ENCODE measurements around the gene MACROD2.

The MACROD2 gene

GRCh38 chr20:14830899-14831298, 835.6 kb downstream of the MACROD2 start:
- DNase-seq (ENCODE audit: extremely low read depth in 1 of 2, low read depth in 1 of 2) = no peak

DNA sequence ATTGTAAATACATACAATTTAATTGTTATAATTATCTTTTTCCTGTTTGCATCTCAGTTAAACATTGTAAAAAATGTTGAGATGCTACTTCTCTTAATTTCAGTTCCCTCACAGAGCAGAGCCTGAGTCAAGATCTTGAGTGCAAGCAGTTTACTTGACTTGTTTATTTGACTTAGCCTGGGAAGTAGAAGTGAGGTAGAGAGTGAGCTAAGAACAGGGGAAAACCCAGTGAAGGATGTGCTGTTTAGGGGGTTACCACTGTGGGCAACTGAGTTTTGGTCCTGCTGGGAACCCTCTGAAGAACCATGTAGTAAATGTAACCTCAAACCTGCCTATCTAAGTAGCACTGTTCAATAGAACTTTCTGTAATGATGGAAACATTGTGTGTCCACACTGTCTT, 837.3 kb downstream of the MACROD2 start:
- no peak for DNase-seq (ENCODE audit: extremely low read depth in 1 of 2, low read depth in 1 of 2)

DNA sequence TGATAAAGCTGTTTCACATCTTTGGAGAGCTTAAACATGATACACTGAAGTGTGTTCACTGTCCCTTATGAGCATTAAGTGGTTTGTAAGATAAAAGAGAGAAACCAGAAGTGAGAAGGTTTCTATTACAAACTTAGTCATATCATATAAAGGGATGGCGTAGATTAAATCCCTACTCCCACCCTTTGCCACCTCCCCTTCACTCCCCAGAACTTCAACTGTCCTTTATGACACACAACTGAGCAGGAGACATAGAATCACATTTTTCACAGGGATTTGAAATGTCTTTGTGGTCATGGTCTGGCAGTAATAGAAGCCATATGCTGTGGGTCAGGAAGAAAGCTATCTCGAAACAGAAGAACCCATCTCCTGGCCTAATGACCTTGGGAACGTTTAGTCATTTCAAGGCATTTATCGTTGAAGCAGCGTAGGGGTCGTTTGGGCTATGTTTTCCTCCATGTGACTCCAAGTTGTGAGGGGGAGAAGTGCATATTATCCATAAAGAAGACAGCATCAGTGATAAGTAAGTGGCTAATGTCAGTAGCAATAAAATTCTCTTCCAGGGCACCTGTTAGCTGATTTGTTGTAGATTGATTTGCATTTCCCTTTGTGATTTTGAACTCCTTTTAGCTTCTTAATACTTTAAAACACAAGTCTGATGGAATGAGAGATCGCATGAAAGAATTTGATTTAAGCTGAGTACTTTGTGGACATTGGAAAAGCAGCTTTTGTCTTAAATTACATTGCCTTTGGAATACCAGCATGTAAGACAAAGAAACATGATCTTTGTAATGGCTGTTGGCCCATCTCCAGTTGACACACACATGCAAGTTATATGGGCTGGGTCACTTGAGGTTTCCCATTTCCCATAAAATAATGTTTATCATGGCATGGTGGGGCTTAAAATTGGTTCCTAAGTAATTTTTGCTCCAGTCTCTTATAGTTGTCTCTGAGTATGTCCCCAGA, 843.6 kb downstream of the MACROD2 start:
- DNase-seq (ENCODE audit: extremely low read depth in 1 of 2, low read depth in 1 of 2) = no peak

- DNase-seq (ENCODE audit: extremely low read depth in 1 of 2, low read depth in 1 of 2) = no peak
Observed at GRCh38 chr20:14845199-14846160, 850.2 kb downstream of the MACROD2 start.

DNA sequence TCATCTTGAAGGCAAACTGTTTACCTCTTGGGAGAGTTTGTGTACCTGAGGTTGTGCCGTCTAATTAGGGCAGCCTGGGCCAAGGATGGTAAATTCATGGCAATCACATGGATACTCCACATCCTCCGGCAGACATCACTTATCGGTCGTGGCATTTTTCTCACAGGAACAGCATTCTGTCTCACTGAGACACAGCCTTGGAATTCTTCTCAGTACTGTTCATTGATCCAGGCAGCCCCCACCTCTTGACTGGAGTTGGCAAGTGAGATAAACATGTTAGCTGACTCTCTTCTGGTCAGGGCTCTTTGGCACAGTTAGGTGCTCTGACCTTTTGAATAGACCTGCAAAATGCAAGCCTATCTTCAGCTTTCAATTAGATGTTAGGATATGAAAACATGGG, 853.5 kb downstream of the MACROD2 start:
- no peak for DNase-seq (ENCODE audit: extremely low read depth in 1 of 2, low read depth in 1 of 2)

- no peak for DNase-seq (ENCODE audit: extremely low read depth in 1 of 2, low read depth in 1 of 2)
Observed at GRCh38 chr20:14853079-14853478, 857.8 kb downstream of the MACROD2 start.

GRCh38 chr20:14855171-14855570, 859.9 kb downstream of the MACROD2 start:
- DNase-seq (ENCODE audit: extremely low read depth in 1 of 2, low read depth in 1 of 2) = no peak

DNA sequence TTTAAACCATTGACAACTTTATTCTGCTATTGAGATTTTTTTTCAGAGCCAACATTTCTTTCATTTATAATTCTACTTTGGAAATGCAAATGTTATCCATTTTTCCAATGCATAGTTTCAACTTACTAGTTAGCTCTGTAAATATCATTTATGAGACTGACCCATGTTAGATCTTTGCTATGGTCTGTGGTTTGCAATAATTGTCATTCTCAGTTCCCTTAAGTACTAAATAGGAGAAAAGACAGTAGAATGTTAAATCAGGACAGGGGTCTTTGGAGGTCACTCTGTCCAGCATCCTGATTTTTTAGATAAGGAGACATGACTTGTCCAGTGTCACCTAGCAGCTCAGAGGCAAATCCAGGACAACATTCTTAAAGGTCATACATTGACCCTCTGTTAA, 864.3 kb downstream of the MACROD2 start:
- DNase-seq (ENCODE audit: extremely low read depth in 1 of 2, low read depth in 1 of 2) = no peak

DNA sequence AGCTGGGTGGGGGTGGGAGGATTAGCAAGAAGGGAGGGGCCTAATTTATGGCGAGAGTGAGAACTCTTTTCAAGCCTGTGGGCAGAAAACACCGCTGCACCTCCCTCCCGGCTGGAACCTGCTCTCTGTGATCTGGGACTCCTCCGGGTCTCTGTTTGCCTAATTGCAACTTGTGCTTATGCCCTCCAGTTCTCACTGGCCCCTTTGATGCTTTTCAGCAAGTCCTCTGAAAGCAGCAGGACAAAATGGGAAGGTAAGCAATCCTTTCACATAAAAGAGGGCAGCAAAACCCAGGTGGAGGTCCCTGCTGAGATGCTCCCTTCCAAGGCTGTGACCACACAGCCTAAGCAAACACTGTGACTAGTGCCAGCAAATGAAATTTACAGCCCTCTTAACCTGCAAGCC, 865.1 kb downstream of the MACROD2 start:
- DNase-seq (ENCODE audit: extremely low read depth in 1 of 2, low read depth in 1 of 2) = no peak

DNA sequence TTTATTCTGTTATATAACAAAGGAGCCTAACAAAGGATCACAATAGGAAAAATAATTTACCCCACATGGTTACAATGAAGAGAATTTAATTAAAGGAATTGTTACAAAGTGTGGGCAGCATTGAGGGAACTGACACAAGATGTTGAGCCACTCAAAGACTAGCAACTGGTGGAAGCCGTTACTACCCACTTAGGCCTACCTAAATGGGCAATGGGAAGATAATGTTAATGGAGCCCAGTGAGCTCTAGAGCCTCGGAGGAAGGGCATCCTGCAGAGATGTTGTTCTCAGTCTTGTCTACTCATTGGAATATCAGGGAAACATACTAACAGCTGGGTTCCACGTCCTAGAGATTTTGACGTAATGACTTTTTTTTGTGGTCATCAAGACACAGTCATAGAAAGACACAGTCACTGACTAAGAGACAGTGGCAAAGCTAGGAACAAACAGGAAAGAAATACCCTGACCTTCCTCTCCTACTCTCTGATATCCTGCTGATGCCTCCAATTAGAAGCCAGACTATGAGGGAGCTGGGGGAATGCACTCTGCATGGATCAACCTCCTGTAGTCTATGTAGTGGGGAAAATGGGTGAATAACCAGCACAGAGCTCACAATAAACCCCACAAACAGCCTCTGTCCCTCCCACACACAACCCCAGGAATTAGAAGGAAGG, 865.8 kb downstream of the MACROD2 start:
- DNase-seq (ENCODE audit: extremely low read depth in 1 of 2, low read depth in 1 of 2) = no peak

DNA sequence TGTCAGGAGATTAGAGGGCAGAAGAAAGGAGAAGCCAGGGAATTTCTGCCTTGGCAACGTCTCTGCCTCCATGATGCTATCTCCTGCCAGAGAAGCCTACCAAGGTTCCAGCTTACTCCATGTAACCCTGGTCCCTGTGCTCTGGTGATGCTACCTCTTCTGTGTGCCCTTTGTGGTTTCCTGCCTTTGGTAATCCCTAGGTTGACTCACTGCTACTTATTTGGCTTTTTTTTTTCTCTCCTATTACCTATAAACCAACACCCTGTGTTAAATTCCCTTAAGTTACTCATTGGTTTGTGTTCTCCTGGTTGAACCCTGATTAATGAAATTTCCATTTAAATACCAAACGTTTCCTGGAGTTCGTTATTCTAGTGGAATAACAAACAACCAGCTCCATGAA, 869.9 kb downstream of the MACROD2 start:
- no peak for DNase-seq (ENCODE audit: extremely low read depth in 1 of 2, low read depth in 1 of 2)

DNA sequence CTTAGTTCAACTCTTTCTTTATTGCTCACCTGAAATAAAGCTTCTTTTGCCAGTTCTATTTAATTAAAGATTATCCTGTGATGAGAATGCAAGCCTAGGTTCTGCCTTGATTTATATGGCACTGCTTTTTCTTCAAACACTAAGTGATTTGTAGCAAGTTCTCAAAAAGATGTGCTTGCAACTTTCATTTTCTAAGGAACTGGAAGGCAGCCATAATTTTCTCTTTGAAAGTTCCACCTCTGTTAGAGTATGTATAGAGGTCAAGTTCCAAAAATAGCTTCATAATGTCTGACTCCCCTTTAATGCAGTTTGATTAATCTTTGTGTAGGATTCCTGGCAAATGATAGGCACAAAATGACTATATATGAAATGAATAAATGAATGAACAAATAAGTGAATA, 870.4 kb downstream of the MACROD2 start:
- DNase-seq (ENCODE audit: extremely low read depth in 1 of 2, low read depth in 1 of 2) = no peak

DNA sequence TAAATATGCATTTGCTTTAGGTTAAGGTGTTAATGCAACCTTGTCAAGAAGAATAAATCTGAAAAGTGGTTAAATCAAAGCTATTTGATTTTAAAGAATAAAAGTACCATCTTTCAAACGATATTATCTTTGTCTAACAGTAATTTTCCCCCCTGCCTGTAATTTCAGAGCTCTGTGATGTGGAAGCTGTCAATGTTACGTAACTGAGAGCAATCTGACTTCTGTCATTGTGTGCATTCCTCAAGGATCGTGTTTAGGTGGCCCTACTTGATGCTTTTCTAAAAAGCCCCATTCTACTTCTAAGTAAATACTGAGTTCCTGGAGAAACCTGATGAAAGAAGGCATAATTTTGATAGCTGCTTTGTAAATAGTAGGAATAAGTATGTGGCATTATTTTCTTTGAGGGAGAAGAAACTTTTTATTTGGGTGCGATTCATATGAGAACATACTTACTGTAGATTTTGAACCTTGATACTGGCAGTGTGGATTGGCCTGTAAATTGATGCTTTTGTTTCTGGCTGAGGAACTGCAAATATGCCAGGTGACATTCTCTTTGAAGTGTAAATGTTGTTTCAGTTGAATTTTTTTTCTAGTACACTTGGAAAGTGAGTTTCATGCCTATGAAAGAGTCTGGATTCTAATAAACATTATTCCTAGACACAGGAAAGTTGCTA, 871.7 kb downstream of the MACROD2 start:
- no peak for DNase-seq (ENCODE audit: extremely low read depth in 1 of 2, low read depth in 1 of 2)

- DNase-seq (ENCODE audit: extremely low read depth in 1 of 2, low read depth in 1 of 2) = no peak
Observed at GRCh38 chr20:14877301-14878028, 882.1 kb downstream of the MACROD2 start.

DNA sequence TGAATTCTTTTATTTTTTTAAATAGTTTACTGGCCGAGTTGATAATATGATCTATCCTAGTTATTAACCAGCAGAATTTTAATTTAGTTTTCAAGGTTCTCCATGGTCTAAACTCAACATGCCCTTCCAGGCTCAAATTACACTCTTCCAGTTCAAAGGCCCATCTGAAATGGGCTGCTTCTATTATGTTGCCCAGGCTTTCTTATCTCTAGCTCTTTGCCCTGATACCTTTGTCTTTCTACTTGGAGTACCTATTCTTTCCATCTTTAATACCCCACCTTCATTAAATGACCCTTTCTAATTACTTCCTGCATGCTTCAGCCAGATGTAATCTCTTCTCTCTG, 883.3 kb downstream of the MACROD2 start:
- DNase-seq (ENCODE audit: extremely low read depth in 1 of 2, low read depth in 1 of 2) = no peak

DNA sequence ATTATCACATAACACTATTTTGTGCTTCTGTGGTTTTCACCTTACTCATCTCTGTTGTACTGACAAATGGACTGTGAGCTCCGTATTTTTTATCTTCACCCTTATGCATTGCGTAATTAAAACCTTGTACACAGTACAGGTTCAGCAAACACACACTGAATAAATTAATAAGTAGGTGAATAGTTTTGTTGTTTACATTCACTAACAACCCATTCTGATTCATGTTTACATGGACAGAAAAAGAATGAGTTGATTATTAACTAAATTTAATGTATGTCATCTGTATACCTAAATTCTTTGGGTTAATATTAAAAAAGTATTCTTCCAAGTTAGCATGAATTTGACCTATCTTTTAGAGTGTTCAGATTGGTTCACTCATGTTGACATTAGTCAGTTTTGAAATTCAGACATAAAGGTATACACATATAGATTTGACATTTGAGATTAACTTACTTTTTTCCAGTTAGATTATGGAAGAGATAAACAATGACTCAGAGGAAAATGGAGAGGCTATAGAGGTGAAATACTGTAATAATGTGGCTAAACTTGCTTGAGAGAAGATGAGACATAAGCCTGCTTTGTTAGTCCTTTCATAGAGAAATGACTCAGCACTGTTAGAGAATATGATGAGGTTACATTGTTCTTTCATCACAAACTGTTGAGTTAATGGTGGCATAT, 883.8 kb downstream of the MACROD2 start:
- DNase-seq (ENCODE audit: extremely low read depth in 1 of 2, low read depth in 1 of 2) = no peak

GRCh38 chr20:14879839-14880238, 884.5 kb downstream of the MACROD2 start:
- DNase-seq (ENCODE audit: extremely low read depth in 1 of 2, low read depth in 1 of 2) = no peak

- no peak for DNase-seq (ENCODE audit: extremely low read depth in 1 of 2, low read depth in 1 of 2)
Observed at GRCh38 chr20:14881518-14881917, 886.2 kb downstream of the MACROD2 start.

GRCh38 chr20:14882157-14882556, 886.8 kb downstream of the MACROD2 start:
- no peak for DNase-seq (ENCODE audit: extremely low read depth in 1 of 2, low read depth in 1 of 2)
